HepG2 (cell line): ENCODE data around the gene SMPX. TPM values are rescaled to one million over a fixed set of nuclear protein-coding genes. Genes with fewer than 3 reads are reported as not detected.

ENCODE experiments used
- BCL6 ChIP-seq: IDR thresholded peaks from 2 replicates; pipeline ENCODE4 v1.6.1; 2016; ENCODE audit warnings: missing genetic modification reagents, missing compliant biosample characterization
- HOXA5 ChIP-seq: sonication (generic); formaldehyde crosslinking; IDR thresholded peaks from 2 replicates; pipeline ENCODE4 v1.4.0; 2020; ENCODE audit warnings: missing genetic modification reagents
- MZF1 ChIP-seq: sonication (generic); formaldehyde crosslinking; IDR thresholded peaks from 2 replicates; pipeline ENCODE4 v1.8.1; 2023; ENCODE audit warnings: mild to moderate bottlenecking, missing genetic modification reagents, borderline replicate concordance
- NR2F2 ChIP-seq: IDR thresholded peaks from 2 replicates; pipeline ENCODE4 v1.6.1; 2012; ENCODE audit warnings: low read depth, inconsistent platforms, borderline replicate concordance
- RBAK ChIP-seq: sonication (generic); formaldehyde crosslinking; IDR thresholded peaks from 2 replicates; pipeline ENCODE4 v1.5.1; 2020; ENCODE audit warnings: mild to moderate bottlenecking, missing genetic modification reagents
- SIN3B ChIP-seq: fragments of 150-350 bp; IDR thresholded peaks from 2 replicates; pipeline ENCODE4 v1.6.1; 2014; ENCODE audit warnings: low read length
- TBL1XR1 ChIP-seq: fragments of 150-350 bp; IDR thresholded peaks from 2 replicates; pipeline ENCODE4 v1.6.1; 2014; ENCODE audit warnings: borderline replicate concordance, low read length; ENCODE audit not compliant: partially characterized antibody
- TFDP2 ChIP-seq: sonication (generic); formaldehyde crosslinking; IDR thresholded peaks from 2 replicates; pipeline ENCODE4 v1.4.0; 2020; ENCODE audit warnings: missing genetic modification reagents
- ZBTB4 ChIP-seq: sonication (generic); formaldehyde crosslinking; IDR thresholded peaks from 2 replicates; pipeline ENCODE4 v1.4.0; 2020; ENCODE audit warnings: missing genetic modification reagents, mild to moderate bottlenecking, borderline replicate concordance
- ZBTB42 ChIP-seq: sonication (generic); formaldehyde crosslinking; IDR thresholded peaks from 2 replicates; pipeline ENCODE4 v1.5.0; 2020; ENCODE audit warnings: mild to moderate bottlenecking, missing genetic modification reagents
- ZC3H13 ChIP-seq: sonication (generic); formaldehyde crosslinking; IDR thresholded peaks from 2 replicates; pipeline ENCODE4 v1.8.1; 2023; ENCODE audit warnings: mild to moderate bottlenecking, missing genetic modification reagents, moderate library complexity
- ZNF607 ChIP-seq: sonication (generic); formaldehyde crosslinking; IDR thresholded peaks from 2 replicates; pipeline ENCODE4 v1.5.1; 2020; ENCODE audit warnings: missing genetic modification reagents, mild to moderate bottlenecking, borderline replicate concordance
- polyA plus RNA-seq, 8 experiments: library from polyadenylated mRNA; depleted of rRNA in 3 of 8; stranded (reverse) in 7 of 8; unstranded in 1 of 8; fragments of >200 nt; fragmentation: Illumina TruSeq in 4 of 8; extraction: Trizol in 4 of 8; gene quantifications; 2 replicates each; pipeline versions ENCODE4 v1.2.1 to v1.2.3, GENCODE V29; 2011 to 2016; ENCODE audit warnings: low read depth in 4 of 8, missing spikeins in 1 of 8, mixed read lengths in 1 of 8; ENCODE audit not compliant: insufficient read depth in 1 of 8
- total RNA-seq, 5 experiments: library from RNA; depleted of rRNA; stranded (reverse); fragments of >200 nt; fragmentation: Illumina TruSeq; extraction: Trizol; gene quantifications; 2 replicates each; pipeline ENCODE4 v1.2.3, GENCODE V29; 2016; ENCODE audit warnings: low read depth in 1 of 5
- TF ChIP-seq, protein P1 (sequence below): sonication (generic); formaldehyde crosslinking; IDR thresholded peaks from 2 replicates; pipeline ENCODE4 v1.5.0; 2020; ENCODE audit warnings: missing genetic modification reagents
- TF ChIP-seq, protein P2 (sequence below), 2 experiments: sonication (generic) in 1 of 2; formaldehyde crosslinking in 1 of 2; IDR thresholded peaks; 2 replicates each; pipeline versions ENCODE4 v1.4.0 to v1.6.1; 2016 to 2020; ENCODE audit warnings: borderline replicate concordance in 1 of 2, low read depth in 1 of 2, mild to moderate bottlenecking in 1 of 2, missing genetic modification reagents in 1 of 2
- TF ChIP-seq, protein P3 (sequence below): sonication (generic); formaldehyde crosslinking; IDR thresholded peaks from 2 replicates; pipeline ENCODE4 v1.8.1; 2023; ENCODE audit warnings: missing genetic modification reagents, inconsistent platforms, borderline replicate concordance

SMPX gene
- total and polyA plus RNA-seq, 2 of the 13 experiments (the other 11 are each of a cell fraction or from before 2014, with no cell fraction given), result 0.95 to 1.8 TPM

- TF ChIP-seq, protein P1, sequence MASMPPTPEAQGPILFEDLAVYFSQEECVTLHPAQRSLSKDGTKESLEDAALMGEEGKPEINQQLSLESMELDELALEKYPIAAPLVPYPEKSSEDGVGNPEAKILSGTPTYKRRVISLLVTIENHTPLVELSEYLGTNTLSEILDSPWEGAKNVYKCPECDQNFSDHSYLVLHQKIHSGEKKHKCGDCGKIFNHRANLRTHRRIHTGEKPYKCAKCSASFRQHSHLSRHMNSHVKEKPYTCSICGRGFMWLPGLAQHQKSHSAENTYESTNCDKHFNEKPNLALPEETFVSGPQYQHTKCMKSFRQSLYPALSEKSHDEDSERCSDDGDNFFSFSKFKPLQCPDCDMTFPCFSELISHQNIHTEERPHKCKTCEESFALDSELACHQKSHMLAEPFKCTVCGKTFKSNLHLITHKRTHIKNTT (CRISPR knock-in tag), result no peak
- TF ChIP-seq, protein P2, sequence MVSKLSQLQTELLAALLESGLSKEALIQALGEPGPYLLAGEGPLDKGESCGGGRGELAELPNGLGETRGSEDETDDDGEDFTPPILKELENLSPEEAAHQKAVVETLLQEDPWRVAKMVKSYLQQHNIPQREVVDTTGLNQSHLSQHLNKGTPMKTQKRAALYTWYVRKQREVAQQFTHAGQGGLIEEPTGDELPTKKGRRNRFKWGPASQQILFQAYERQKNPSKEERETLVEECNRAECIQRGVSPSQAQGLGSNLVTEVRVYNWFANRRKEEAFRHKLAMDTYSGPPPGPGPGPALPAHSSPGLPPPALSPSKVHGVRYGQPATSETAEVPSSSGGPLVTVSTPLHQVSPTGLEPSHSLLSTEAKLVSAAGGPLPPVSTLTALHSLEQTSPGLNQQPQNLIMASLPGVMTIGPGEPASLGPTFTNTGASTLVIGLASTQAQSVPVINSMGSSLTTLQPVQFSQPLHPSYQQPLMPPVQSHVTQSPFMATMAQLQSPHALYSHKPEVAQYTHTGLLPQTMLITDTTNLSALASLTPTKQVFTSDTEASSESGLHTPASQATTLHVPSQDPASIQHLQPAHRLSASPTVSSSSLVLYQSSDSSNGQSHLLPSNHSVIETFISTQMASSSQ (IDR thresholded peaks at IDR 0.05; ENCODE audit: low read depth), result no peak
- TF ChIP-seq, protein P2 (CRISPR knock-in tag; IDR thresholded peaks at IDR 0.05; ENCODE audit: borderline replicate concordance), result no peak
- no peak for TF ChIP-seq MZF1
- TF ChIP-seq ZBTB4 (CRISPR knock-in tag), result no peak
- no peak for TF ChIP-seq TBL1XR1
- TF ChIP-seq ZC3H13, result no peak
- TF ChIP-seq SIN3B, result no peak
- no peak for TF ChIP-seq RBAK
- no peak for TF ChIP-seq TFDP2 (CRISPR knock-in tag)
- TF ChIP-seq, protein P3, sequence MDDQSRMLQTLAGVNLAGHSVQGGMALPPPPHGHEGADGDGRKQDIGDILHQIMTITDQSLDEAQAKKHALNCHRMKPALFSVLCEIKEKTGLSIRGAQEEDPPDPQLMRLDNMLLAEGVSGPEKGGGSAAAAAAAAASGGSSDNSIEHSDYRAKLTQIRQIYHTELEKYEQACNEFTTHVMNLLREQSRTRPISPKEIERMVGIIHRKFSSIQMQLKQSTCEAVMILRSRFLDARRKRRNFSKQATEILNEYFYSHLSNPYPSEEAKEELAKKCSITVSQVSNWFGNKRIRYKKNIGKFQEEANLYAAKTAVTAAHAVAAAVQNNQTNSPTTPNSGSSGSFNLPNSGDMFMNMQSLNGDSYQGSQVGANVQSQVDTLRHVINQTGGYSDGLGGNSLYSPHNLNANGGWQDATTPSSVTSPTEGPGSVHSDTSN (CRISPR knock-in tag), result no peak
- TF ChIP-seq HOXA5 (CRISPR knock-in tag), result no peak
- no peak for TF ChIP-seq BCL6 (CRISPR knock-in tag)
- no peak for TF ChIP-seq ZNF607 (CRISPR knock-in tag)
- no peak for TF ChIP-seq NR2F2
- no peak for TF ChIP-seq ZBTB42
These were observed 12.9 kb upstream of the SMPX start (continued) for GRCh38 chrX:21770631-21771321.
